ENCODE results near the gene RGS17.
A peak's percentile ranks its signal among the peaks of the same experiment; 100 is the strongest.
"Not testable (repeated sequence)": the region's sequence is repeated elsewhere in the genome, so short reads cannot be mapped to it uniquely, and the experiment has no call there.

The RGS17 gene, protein sequence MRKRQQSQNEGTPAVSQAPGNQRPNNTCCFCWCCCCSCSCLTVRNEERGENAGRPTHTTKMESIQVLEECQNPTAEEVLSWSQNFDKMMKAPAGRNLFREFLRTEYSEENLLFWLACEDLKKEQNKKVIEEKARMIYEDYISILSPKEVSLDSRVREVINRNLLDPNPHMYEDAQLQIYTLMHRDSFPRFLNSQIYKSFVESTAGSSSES

GRCh38 chr6:153131037-153131981 is at the start of gene RGS17:
TSS of gene RGS17 (minus strand) at chr6:153131282. CDS start at chr6:153044018, 87,264 bp downstream.
- DNase-seq (ENCODE audit: low spot score), result peak; percentile 98

GRCh38 chr6:153172815-153173214 is 41.7 kb upstream of the RGS17 start:
- DNase-seq (ENCODE audit: low spot score), result no peak

DNA sequence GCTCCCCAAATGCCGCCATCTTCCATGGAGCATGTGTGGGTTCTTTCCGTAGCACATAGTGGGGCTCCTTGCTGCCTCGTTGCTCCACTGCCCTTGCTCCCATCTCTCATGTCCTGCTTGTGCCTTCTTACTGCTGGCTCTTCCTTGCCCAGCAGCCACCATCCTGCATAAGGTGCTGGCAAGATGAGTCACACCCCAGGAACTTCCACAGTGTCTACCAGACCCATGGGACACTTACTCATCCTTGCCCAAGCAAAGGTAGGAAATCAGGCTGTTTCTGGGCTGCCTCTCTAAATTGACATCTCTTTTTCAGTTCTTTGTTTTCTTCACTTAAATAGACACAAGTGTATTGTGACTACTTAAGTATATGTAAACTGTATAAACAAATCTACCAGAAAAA is 39.4 kb upstream of the RGS17 start:
- peak; percentile 49 for DNase-seq (ENCODE audit: low spot score)

DNA sequence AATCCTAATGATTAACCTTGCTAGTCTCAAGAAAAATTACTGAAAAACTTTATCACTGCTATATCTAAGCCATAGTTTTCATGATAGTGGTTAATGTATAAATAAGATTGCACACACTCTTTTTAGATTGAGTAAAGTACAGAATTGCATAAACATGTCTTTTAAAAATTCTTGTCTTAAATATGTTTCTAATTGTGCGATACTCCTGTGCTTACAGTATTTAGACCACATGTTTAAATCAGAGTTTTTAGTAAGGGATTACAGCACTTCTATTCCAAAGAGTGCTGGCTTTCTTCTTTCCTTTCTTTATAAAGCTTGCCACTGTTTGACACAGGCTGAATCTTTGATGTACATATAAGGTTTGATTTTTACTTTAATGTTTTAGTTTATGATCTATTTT is 36.8 kb upstream of the RGS17 start:
- DNase-seq (ENCODE audit: low spot score), result peak; percentile 12

GRCh38 chr6:153167061-153167891 is 36.2 kb upstream of the RGS17 start:
- DNase-seq (ENCODE audit: low spot score), result peak; percentile 59

DNA sequence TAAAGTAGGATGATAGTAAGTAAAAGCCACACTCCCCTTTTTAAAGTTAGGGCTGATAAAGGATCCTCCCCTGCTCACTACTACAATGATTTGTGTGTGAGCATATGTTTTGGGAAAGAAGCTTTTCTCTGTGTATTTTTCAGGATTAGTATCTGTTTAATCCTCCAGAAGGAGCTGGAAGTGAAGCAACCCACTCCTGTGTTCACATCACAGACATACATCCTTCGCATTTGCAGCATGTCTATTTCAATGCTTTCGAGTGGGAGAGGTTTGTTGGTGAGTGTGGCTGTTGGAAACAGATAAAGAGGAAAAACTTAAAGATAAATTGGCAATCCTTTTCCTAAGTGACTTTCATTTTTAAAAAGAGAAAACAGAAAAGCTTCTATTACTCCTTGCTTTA is 31.6 kb upstream of the RGS17 start:
- DNase-seq (ENCODE audit: low spot score), result no peak

DNA sequence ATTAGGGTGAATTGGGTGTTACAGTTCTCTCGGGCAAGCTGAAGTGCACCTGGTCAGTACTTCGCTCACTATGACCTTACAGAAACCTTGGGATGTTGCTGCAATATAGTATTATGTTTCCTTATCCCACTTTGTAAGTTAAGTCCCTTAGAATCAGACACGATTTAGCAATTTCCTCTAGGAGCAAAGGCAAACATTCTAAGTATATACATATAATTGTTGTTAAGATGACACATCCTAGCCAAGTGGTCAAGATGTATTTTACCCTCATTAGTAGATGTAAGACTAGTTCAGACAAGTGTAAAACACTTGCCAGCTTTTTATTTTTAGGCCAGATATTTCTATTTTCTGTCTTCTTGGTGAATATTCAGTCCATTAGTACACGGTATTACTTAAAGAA is 31.1 kb upstream of the RGS17 start:
- DNase-seq (ENCODE audit: low spot score), result no peak

- DNase-seq (ENCODE audit: low spot score), result no peak
These were observed 29.1 kb upstream of the RGS17 start for GRCh38 chr6:153160221-153160620.

DNA sequence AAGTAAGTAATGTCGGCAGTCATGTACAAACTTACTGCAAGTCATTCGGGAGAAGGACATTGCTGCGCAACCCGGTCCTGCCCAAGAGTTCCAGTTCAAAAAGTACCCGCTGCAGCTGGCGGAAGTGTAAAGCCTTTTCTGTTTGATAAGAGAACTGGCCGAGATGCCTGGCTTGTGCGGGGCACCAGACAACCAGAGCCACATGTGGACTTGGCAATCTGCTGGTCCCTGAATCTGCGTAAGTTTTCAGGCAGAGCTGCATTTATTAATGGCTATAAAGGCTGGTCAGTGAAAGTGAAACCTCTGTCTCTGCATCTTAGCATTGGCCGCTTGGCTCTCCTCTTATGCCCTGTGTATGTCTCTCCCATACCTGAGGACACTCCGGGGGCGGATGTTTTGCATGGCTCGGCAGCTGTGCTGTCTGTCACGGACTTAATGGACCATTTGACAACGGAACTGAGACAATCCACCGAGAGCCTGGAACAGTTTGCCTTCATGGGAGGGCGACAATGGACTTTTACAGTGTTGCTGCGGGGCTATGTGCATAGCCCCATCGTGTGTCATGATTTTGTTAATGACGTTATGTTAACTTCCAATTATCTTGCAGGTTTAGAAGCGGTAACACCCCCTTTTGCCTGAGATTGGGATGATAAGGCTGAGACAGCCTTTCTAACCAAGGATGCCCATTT is 19.8 kb upstream of the RGS17 start:
- DNase-seq (ENCODE audit: low spot score), result no peak

DNA sequence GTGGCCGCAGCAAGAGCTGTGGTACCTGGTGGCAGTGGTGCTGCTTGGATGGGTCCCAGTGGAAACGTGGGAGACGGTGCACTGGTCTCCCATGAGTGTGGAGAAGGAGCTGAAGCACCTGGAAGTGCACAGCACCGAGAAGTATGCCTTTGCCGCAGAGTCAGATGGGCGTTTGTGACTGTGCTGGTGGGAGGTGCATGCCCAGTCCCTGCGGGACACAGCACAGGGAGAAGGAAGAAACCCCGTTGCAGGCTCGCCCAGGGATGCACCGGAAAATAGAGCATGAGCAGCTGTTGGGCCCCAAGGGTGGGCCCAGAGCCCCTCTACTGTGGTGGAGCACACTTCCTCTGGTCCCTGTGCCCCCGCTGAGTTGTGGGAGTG is 19.3 kb upstream of the RGS17 start:
- DNase-seq (ENCODE audit: low spot score), result no peak

DNA sequence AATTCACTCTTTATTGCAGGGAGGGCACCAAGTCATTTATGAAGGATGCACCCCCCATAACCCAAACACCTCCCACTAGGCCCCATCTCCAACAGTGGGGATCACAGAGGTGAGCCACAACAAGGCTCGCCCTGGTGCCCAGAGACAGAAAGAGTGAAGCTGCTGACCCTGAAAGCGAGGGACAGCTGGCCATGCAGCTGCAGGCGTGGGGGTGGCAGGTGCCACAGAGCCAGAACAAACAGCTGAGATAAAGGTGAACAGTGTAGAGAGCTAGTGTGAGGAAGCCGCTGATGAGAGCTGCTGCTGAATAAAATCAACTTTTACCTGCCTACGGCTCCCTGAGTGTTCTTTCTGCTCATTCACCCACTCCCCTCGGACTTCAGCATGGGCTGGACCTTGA is 18.8 kb upstream of the RGS17 start:
- no peak for DNase-seq (ENCODE audit: low spot score)

- DNase-seq (ENCODE audit: low spot score), result no peak
These were observed 15.3 kb upstream of the RGS17 start for GRCh38 chr6:153146413-153146812.

DNA sequence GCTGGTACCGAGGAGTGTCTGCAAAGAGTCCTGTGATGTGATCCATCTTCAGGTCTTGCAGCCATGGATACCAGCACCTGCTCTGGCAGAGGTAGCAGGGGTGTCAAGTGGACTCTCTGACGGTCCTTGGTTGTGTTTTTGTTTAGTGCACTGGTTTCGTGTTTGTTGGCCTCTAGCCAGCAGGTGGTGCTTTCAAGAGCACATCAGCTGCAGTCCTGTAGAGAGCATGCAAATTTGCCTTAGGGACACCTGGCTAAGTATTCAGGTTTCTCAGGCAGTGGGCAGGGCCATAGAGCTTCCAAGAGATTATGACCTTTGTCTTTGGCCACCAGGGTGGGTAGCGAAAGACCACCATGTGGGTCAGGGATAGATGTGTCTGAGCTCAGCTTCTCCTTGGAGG is 14.5 kb upstream of the RGS17 start:
- no peak for DNase-seq (ENCODE audit: low spot score)

DNA sequence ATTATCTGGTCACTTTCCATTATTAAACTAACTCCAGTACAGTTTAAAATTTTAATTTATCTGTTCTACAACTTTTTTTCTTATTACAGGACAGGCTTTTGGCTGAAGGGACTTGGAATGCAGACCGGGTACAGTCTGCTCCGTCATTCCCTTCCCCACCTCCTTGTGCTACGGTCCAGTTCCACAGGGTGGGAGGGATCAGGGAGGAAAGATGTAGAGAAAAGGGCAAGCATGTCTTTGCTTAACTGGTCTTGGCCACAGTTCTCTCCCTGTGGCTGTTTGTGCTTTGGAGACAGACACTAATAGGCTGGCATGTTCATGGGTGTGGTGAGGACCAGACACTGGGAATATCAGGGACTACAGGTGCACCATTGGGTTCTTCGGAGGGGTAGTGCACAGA is 12.1 kb upstream of the RGS17 start:
- no peak for DNase-seq (ENCODE audit: low spot score)

DNA sequence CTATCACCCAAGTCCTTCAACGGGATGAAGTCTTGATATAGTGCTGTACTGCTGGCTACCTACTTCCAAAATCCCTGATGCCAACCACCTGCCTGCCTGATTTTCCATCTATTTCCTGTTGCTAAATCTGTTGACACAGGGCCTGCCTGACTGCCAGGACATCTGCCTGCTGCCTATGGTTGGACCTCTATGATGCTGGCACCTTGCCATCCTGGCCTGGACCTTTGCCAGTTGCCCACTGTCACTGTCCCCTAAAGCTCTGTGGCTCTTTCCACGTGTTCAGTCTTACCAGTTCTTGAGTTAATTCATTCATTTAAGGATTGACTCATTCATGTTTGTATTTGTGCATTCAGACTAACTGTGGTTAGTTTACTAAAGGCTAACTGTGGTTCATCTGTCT is 9.2 kb upstream of the RGS17 start:
- no peak for DNase-seq (ENCODE audit: low spot score)

GRCh38 chr6:153138930-153139329 is 7.8 kb upstream of the RGS17 start:
- DNase-seq (ENCODE audit: low spot score), result no peak

DNA sequence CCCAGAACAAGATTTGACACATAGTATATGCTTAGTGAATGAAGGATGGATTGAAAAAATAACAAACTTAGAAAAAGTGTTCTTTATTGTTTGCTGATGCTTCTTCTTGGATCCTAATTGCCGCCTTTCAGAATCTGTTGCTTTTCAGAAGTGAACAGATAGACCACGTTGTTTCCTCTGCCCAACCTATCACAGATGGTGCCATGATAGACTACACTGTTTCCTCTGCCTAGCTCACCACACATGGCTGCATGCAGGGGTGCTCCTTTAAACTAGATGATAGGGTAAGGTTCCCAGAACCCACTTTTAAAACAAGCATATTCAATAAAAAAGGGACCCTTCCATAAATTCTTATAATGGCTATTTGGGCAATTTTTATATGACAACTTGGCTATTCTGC is 4.6 kb upstream of the RGS17 start:
- DNase-seq (ENCODE audit: low spot score), result no peak

DNA sequence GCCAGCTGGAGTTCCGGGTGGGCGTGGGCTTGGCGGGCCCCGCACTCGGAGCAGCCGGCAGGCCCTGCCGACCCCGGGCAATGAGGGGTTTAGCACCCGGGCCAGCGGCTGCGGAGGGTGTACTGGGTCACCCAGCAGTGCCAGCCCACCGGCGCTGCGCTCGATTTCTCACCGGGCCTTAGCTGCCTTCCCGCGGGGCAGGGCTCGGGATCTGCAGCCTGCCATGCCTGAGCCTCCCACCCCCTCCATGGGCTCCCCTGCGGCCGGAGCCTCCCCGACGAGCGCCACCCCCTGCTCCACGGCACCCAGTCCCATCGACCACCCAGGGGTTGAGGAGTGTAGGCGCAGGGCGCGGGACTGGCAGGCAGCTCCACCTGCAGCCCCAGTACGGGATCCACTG is 2.6 kb upstream of the RGS17 start:
- DNase-seq (ENCODE audit: low spot score), result not testable (repeated sequence)

GRCh38 chr6:153130515-153131036 is 506 bp downstream of the RGS17 start:
- DNase-seq (ENCODE audit: low spot score), result peak; percentile 49

- DNase-seq (ENCODE audit: low spot score), result peak; percentile 55
These were observed 1.1 kb downstream of the RGS17 start for GRCh38 chr6:153129873-153130514.

GRCh38 chr6:153126218-153126617 is 4.9 kb downstream of the RGS17 start:
- no peak for DNase-seq (ENCODE audit: low spot score)

Data from GM03348 (cell line).